ENCODE results near the gene TBC1D3G. TPM values are rescaled to one million over a fixed set of nuclear protein-coding genes. Genes with fewer than 3 reads are reported as not detected.
"Not testable (repeated sequence)": the region's sequence is repeated elsewhere in the genome, so short reads cannot be mapped to it uniquely, and the experiment has no call there.

TBC1D3G gene
- total and polyA plus RNA-seq, 2 of the 8 experiments (the other 6 are each of a cell fraction or from before 2014, with no cell fraction given), result 0.18 TPM; not detected in 1

GRCh38 chr17:36284219-36284618 lies 39.5 kb upstream of the TBC1D3G start:
- H3K9me3 ChIP-seq (ENCODE audit: insufficient read depth in 2 of 2, low read depth in 1 of 2, low read length in 1 of 2); H4K5ac ChIP-seq (ENCODE audit: insufficient read length, low read depth, low read length); H3K9ac ChIP-seq (replicated peaks in 1 of 4; ENCODE audit: extremely low read depth in 1 of 4, low read depth in 3 of 4, low read length in 3 of 4); DNase-seq (ENCODE audit: low read depth in 1 of 2, low spot score in 2 of 2); H3K27ac ChIP-seq (ENCODE audit: low read depth, low read length); H3K79me2 ChIP-seq (ENCODE audit: control insufficient read depth in 1 of 2, insufficient read depth in 2 of 2, low read length in 2 of 2); H3K4me3 ChIP-seq (ENCODE audit: extremely low read depth in 1 of 4, insufficient read depth in 2 of 4, low read depth in 3 of 4, low read length in 4 of 4); H3K14ac ChIP-seq (ENCODE audit: insufficient read length); H3K27me3 ChIP-seq (replicated peaks in 1 of 4; ENCODE audit: control insufficient read depth in 3 of 4, extremely low read depth in 1 of 4, insufficient read depth in 3 of 4, low read length in 3 of 4); H3K56ac ChIP-seq (replicated peaks; ENCODE audit: insufficient read length, low read depth, low read length); H3K79me1 ChIP-seq (ENCODE audit: low read depth, low read length); H2BK12ac ChIP-seq (ENCODE audit: low read depth, low read length); CTCF ChIA-PET (ENCODE audit: partially characterized antibody); H4K8ac ChIP-seq (ENCODE audit: extremely low read depth, insufficient read depth, low read length); FAIRE-seq; H2AFZ ChIP-seq (ENCODE audit: low read length); H3K4ac ChIP-seq (replicated peaks; ENCODE audit: insufficient read length, low read depth, low read length); H4K91ac ChIP-seq (replicated peaks; ENCODE audit: insufficient read length, low read length); H2BK15ac ChIP-seq (ENCODE audit: low read length); H3K4me2 ChIP-seq (ENCODE audit: insufficient read depth in 1 of 2, low read depth in 2 of 2, low read length in 2 of 2); H2BK5ac ChIP-seq (ENCODE audit: low read depth, low read length); H2BK20ac ChIP-seq (ENCODE audit: low read length); H3K4me1 ChIP-seq (replicated peaks in 1 of 4; ENCODE audit: control insufficient read depth in 3 of 4, insufficient read depth in 4 of 4, low read length in 3 of 4); H3K18ac ChIP-seq (ENCODE audit: extremely low read depth, low read length); H3K36me3 ChIP-seq (ENCODE audit: control insufficient read depth in 2 of 4, insufficient read depth in 4 of 4, low read length in 3 of 4); H3K23me2 ChIP-seq (ENCODE audit: low read depth, low read length); POLR2A ChIA-PET (ENCODE audit: partially characterized antibody); H2BK120ac ChIP-seq (replicated peaks; ENCODE audit: low read depth, low read length); H2AK5ac ChIP-seq (ENCODE audit: low read depth, low read length); H3K23ac ChIP-seq (ENCODE audit: insufficient read length); H4K20me1 ChIP-seq (replicated peaks in 1 of 2; ENCODE audit: control insufficient read depth in 1 of 2, insufficient read depth in 2 of 2, low read length in 2 of 2): not testable (repeated sequence)
- no CpG with 5 or more reads among the region's 5 CpGs for WGBS, 2 experiments (ENCODE audit: extremely low coverage in 1 of 2, insufficient coverage in 1 of 2, insufficient read length in 1 of 2, insufficient replicate concordance in 2 of 2, low coverage in 1 of 2, low lambda C conversion rate in 2 of 2, missing lambda C conversion rate in 1 of 2)

GRCh38 chr17:36289965-36290612 lies 33.6 kb upstream of the TBC1D3G start:
- H3K9ac ChIP-seq (replicated peaks in 1 of 4; ENCODE audit: extremely low read depth in 1 of 4, low read depth in 3 of 4, low read length in 3 of 4); FAIRE-seq; H2BK12ac ChIP-seq (ENCODE audit: low read depth, low read length); H2BK120ac ChIP-seq (replicated peaks; ENCODE audit: low read depth, low read length); H3K27ac ChIP-seq (ENCODE audit: low read depth, low read length); H3K4me3 ChIP-seq (ENCODE audit: extremely low read depth in 1 of 4, insufficient read depth in 2 of 4, low read depth in 3 of 4, low read length in 4 of 4); DNase-seq (ENCODE audit: low read depth in 1 of 2, low spot score in 2 of 2); H3K36me3 ChIP-seq (ENCODE audit: control insufficient read depth in 2 of 4, insufficient read depth in 4 of 4, low read length in 3 of 4); H4K8ac ChIP-seq (ENCODE audit: extremely low read depth, insufficient read depth, low read length); H2AFZ ChIP-seq (ENCODE audit: low read length); H2BK15ac ChIP-seq (ENCODE audit: low read length); H3K9me3 ChIP-seq (ENCODE audit: insufficient read depth in 2 of 2, low read depth in 1 of 2, low read length in 1 of 2); H3K14ac ChIP-seq (ENCODE audit: insufficient read length); H2AK5ac ChIP-seq (ENCODE audit: low read depth, low read length); H4K91ac ChIP-seq (replicated peaks; ENCODE audit: insufficient read length, low read length); H3K23me2 ChIP-seq (ENCODE audit: low read depth, low read length); H2BK20ac ChIP-seq (ENCODE audit: low read length); CTCF ChIA-PET (ENCODE audit: partially characterized antibody); H3K23ac ChIP-seq (ENCODE audit: insufficient read length); H3K4me1 ChIP-seq (replicated peaks in 1 of 4; ENCODE audit: control insufficient read depth in 3 of 4, insufficient read depth in 4 of 4, low read length in 3 of 4); H4K5ac ChIP-seq (ENCODE audit: insufficient read length, low read depth, low read length); H2BK5ac ChIP-seq (ENCODE audit: low read depth, low read length); H3K4me2 ChIP-seq (ENCODE audit: insufficient read depth in 1 of 2, low read depth in 2 of 2, low read length in 2 of 2); H3K27me3 ChIP-seq (replicated peaks in 1 of 4; ENCODE audit: control insufficient read depth in 3 of 4, extremely low read depth in 1 of 4, insufficient read depth in 3 of 4, low read length in 3 of 4); H3K56ac ChIP-seq (replicated peaks; ENCODE audit: insufficient read length, low read depth, low read length); H3K79me2 ChIP-seq (ENCODE audit: control insufficient read depth in 1 of 2, insufficient read depth in 2 of 2, low read length in 2 of 2); H3K4ac ChIP-seq (replicated peaks; ENCODE audit: insufficient read length, low read depth, low read length); H3K79me1 ChIP-seq (ENCODE audit: low read depth, low read length); H3K18ac ChIP-seq (ENCODE audit: extremely low read depth, low read length); POLR2A ChIA-PET (ENCODE audit: partially characterized antibody); H4K20me1 ChIP-seq (replicated peaks in 1 of 2; ENCODE audit: control insufficient read depth in 1 of 2, insufficient read depth in 2 of 2, low read length in 2 of 2): not testable (repeated sequence)
- 33% methylated on average over 1 of the region's 2 CpGs; no CpG with 5 or more reads in 1 of the 2 experiments for WGBS, 2 experiments (ENCODE audit: extremely low coverage in 1 of 2, insufficient coverage in 1 of 2, insufficient read length in 1 of 2, insufficient replicate concordance in 2 of 2, low coverage in 1 of 2, low lambda C conversion rate in 2 of 2, missing lambda C conversion rate in 1 of 2)

All from H1 (cell line).